ENCODE data around the gene TBR1.

- TF ChIP-seq, protein P1, sequence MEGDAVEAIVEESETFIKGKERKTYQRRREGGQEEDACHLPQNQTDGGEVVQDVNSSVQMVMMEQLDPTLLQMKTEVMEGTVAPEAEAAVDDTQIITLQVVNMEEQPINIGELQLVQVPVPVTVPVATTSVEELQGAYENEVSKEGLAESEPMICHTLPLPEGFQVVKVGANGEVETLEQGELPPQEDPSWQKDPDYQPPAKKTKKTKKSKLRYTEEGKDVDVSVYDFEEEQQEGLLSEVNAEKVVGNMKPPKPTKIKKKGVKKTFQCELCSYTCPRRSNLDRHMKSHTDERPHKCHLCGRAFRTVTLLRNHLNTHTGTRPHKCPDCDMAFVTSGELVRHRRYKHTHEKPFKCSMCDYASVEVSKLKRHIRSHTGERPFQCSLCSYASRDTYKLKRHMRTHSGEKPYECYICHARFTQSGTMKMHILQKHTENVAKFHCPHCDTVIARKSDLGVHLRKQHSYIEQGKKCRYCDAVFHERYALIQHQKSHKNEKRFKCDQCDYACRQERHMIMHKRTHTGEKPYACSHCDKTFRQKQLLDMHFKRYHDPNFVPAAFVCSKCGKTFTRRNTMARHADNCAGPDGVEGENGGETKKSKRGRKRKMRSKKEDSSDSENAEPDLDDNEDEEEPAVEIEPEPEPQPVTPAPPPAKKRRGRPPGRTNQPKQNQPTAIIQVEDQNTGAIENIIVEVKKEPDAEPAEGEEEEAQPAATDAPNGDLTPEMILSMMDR (IDR thresholded peaks at IDR 0.05) = no peak
- TF ChIP-seq POLR2A (IDR thresholded peaks at IDR 0.05) = no peak
Measured at GRCh38 chr2:161371869-161372268, 44.2 kb upstream of the TBR1 start.
